ENCODE data around the gene UROC1.

The UROC1 gene

DNA sequence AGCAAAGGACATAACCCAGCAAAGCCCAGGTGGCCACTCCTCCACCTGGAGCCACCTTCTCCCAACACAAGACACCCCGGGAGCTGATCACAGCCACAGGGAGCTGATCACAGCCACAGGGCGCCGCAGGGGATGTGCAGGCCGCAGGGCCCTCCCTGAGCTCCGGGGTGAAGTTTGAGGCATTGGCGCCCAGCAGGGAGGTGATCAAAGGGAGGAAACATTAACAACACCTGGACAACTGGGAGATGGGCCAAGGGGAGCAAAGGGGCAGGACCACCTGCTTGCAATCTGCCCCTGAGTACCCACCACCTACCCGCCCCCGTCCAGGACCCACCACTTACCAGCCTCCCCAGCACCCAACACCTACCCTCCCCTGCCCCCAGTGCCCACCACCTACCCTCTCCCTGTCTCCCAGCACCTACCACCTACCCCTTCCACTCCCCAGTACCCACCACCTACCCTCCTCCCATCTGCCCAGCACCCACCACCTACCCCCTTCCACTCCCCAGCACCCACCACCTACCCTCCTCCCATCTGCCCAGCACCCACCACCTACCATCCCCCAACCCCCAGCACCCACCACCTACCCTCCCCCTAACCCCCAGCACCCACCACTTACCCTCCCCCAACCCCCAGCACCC is 2.4 kb downstream of the UROC1 start:
- DNase-seq, result no peak

DNA sequence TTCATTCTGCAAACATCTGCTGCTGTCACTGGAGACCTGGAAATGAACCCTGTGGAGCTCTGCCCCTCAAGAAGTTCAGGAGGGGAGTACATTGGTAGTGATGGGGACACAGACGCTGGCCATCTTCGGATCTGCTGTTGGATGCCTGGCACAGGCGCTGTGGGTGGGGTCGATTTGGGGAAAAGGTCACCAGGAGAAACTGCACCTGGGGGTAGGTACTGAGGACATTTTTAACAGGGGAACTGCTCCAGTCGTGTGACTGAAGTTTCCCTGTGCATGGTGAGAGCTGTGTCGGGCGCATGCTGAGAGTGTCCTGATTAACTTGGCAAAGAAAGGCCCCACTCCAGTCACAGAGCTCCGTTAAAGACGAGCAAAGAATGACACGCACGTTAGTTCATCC is 3.4 kb downstream of the UROC1 start:
- DNase-seq, result no peak

DNA sequence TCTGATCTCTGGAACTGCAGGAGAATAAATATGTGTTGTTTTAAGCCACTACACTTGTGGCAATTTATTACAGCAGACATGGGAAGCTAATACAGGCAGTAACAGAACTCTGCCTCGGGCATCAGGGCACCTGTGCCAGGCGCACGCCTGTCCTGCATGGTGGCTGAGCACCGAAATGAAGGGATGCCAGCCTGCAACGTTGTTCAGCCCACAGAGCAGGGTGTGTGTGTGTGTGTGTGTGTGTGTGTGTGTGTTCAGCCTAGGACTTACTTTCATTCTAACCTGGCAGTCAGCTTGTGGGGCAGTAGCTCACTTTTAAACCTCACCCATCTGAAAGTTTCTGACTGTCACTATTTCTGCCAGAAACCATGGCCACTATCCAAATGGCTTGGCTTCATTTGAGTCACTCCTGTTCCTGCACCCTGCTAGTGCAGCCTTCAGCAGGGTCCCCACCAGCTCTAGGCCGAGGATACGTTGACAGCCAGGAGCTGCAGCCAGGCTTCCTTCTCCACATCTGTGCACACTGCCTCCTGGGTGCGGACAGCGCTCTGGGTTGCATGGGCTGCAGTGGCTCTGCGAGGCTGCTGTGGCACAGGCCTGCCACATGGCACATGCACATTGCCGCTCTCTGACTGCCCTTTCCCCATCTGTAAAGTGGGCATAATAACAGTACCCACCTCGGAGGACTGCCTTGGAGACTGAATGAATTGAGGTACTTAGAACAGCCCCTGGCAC is 4.5 kb downstream of the UROC1 start:
- no peak for DNase-seq

DNA sequence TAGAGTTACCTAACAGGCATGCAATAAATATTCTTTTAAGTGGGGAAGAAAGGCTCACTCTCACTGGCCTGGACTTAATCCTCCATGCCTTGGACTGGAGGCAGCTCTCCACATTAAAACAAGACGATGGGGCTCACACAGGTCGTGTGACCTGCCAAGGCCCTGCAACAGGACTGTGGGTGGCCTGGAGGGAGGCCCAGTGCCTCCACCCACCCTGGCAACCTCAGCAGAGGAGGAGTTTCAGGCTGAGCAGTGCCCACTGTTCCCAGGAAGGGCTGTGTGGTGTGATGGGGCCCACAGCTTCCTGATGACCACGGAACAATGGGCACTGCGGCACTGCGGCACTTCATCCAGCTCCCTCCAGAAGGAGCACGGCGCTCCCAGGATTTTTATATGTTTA is 5.5 kb downstream of the UROC1 start:
- DNase-seq, result no peak

DNA sequence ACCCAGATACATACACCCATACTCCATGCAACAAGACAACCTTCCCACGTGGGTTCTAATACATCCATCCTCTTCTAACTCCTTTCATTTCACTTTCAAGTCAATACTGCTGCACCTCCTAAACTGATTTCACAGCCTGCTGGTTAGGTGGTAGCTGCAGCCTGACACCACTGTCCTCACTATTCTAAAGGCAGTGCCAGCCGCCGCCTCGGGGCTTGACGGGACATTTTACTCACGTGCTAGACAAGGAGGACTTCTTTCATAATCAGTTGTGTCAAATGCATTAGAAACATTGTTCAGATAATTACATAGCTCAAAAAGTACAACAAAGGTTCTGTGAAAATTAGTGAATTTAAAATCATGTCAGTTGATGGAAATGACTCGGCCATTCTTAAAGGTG is 6.3 kb downstream of the UROC1 start:
- DNase-seq, result no peak

DNA sequence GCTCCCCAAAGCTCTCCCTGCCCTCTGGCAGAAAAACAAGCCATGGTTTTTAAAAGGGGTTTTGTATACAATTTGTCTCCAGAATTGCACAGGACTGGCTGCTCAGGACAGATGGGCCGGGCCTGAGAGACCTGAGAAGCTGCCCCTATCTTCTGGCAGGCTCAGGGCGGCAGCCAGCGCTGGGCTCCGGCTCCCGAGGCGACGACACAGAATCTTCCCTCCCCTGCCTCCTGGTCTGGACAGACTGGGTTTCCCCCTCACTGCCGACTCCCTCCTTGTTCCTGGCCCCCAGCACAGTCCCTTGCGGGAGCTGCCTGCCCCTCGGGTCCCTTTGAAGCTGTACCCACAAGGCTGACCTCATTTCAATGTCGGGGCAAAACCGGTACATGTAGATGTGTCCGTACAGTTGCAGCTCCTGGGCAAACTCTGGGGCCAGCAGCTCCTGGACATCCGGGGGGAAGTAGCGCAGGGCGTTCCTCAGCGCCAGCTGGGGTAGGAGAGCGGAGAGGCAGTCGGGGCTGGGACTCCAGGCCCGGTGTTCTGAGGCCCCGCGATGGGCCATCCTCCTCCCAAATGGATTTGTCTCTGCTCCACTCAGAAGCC is 7.2 kb downstream of the UROC1 start:
- DNase-seq, result no peak

DNA sequence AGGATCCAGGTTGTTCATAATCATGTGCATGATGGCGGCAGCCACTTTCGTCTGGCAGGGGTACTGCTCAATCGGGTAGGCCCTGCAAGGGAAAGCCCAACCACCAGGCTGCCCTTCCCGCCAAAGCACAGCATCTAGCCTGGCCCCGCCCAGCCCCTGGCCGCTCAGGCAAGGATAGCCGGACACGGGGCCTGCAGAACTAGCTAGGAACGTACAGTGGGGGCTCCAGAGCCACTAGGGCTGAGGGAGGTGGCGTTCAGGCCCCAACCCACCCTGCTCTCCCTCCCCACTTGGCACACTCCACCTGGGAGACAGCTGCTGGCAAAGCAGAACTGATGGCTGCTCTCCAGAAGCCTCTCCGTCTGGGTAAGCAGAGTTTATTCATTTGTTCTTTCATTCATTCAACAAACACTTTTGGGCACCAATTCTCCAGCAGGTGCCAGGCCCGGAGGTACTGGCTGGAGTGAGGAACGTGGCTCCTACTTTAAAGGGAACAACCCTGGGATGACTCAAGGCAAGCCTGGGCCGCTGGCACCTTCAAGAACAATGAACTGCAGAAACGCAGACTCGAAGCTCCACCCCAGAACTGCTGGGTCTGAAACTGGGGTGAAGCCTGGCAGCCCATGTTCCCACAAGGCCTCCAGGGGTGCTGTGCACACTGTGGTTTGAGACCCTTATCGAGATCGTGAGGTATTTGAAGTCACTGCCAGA is 7.8 kb downstream of the UROC1 start:
- DNase-seq, result peak; percentile 71

DNA sequence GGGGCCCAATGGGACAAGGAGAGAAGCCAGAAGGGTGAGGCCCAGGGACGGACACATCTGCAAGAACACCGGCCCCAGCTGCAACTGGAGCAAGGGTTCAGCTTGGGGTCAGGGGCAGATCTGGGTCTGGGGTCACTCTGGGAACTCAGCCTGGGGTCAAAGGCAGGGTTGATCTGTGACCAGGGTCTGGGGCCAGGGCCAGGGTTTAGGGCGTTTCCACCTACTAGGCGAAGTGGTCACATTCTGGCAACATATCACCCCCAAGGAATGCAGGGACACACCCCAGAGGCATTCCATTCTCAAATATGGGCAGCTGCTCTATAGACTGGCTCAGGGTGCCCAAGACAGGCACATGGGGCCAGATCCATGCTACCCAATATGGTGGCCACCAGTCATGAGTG is 9.0 kb downstream of the UROC1 start:
- DNase-seq, result no peak

DNA sequence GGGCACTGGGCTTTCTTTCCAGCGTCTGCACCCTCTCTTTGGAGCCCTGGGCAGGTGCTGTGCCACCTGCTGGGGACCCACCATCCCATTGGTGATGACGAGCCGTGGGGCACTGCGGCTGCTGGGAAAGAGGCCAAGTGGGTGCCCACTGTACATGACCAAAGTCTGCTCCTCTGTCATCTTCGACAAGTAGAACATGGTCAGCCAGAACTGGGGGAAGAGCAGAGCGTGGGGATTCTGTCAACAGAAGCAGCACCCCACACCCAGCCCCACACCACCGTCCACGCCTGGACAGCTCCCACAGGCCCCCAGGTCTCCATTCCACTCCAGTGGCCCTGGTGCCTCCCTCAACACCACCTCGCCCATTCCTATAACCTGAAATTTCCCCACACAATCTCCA is 9.7 kb downstream of the UROC1 start:
- DNase-seq, result no peak

DNA sequence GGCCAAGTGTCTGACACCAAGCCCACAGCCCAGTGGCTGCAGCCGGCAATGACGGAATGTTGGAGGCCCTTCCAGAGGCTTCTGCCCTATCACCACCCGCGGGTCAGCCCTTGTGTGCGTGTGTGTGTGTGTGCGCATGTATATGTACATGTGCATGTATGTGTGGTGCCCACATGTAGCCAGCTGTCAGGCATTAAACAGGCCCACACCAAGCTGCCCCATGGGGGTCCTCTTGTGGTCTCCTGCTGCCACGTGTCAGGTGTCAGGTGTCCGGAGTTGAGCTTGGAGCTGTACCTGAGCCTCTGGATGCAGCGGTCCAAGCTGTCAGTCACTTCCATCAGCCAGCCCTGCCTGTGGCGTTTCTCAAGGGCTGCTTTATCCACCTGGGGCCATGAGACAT is 13.9 kb downstream of the UROC1 start:
- DNase-seq, result no peak

DNA sequence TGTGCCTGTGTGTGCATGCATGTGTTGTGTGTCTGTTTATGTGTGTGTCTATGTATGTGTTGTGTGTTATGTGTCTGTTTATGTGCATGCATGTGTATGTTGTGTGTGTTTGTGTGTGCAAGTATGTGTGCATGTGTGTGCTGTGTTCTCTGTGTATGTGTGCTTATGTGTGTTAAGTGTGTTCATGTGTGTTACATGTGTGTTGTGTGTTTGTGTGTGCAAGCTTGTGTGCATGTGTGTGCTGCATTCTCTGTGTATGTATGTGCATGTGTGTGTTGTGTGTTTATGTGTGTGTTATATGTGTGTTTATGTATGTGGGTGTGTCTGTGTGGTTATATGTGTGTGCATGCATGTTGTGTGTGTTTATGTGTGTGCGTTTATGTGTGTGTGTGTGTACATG is 14.9 kb downstream of the UROC1 start:
- DNase-seq, result no peak

DNA sequence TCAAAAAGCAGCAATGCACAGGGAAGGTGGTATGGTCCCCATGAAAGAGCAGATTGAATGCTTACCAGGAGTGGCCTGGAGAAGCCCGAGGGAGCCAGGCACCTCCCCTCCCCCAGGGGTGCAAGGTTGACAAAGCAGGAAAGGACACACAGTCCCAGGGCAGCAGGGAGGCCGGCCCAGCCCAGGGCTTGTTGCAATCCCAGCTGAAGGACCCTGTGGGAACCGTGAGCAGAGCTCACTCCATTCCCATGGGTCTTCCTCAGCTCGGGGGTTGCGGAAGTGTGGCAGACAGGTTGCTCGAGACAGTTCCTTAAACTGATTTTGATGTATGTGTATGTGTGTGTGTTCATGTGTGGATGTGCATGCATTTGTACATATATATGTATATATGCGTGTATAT is 15.8 kb downstream of the UROC1 start:
- DNase-seq, result no peak

DNA sequence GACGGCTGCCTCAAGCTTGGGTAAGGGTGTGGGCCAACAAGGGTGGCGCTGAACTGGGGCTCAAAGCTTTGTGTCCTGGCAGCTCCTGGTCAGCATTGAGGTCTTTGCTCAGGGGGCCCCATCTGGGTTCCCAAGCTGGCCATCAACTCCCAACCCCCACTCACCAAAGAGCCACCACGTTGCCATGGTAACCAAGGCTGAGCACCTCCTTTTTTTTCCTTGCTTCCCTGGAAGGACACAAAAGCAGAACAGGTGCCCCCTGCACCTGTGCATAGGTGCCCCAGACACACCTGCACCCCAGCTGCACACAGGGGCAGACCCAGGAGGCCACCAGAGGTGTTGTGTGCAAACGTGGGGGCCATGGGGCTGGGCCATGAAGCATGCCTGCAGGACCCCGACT is 16.5 kb downstream of the UROC1 start:
- no peak for DNase-seq

DNA sequence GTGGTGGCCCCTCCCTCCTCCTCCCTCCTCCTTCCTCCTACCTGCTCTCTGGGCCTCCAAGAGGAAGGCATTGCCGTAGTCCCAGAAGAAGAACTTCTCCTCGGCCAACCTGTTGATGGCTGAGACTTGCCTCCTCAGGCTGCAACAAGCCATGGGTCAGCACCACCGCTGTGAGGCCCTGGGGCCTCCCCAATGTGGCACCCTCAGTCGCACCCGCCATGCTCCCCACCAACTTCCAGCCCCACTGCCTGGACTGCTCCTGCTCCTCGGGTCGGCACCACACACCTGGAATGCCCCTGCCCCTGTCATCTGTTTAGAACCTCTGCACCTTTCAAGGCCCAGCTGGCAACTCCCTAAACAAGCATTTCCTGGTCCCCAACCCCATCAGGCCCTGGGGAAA is 17.6 kb downstream of the UROC1 start:
- DNase-seq, result no peak

DNA sequence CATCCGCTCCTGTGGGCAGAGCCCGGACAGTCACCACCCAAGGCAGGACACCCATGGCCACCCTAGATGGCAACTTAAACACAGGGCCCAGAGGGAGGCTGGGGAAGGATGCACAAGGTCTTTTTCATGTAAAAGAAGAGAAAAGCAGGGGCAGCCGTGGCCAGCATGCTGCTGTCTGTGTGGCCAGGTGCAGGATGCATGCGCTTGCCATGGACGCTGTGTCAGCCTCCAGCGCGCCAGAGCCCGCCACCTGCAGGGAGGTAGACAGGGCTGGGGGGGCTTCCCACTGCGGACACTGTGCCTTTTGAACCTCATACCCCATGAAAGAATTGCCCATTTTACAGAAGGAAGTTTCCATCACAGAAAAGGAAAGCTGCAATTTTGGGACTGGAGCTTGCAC is 18.2 kb downstream of the UROC1 start:
- no peak for DNase-seq

DNA sequence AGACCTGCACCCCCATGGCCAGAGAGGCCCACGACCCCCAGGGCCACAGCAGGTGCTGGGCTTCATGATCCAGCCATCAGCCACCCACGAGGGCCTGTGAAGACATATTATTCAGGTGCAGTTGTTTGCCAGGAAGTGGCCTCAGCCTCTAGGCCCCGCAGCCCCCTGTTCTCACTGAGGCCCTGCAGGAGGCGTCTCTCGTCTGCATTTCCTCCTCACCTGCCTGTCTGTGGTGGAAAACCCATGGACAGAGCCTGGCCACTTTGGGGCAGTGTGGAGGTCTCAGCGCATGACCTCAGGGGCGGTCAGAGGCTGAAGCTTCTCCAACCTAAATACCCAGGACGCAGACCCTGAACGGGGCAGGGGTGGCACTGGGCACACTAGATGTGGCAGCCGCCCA is 18.6 kb downstream of the UROC1 start:
- DNase-seq, result no peak

DNA sequence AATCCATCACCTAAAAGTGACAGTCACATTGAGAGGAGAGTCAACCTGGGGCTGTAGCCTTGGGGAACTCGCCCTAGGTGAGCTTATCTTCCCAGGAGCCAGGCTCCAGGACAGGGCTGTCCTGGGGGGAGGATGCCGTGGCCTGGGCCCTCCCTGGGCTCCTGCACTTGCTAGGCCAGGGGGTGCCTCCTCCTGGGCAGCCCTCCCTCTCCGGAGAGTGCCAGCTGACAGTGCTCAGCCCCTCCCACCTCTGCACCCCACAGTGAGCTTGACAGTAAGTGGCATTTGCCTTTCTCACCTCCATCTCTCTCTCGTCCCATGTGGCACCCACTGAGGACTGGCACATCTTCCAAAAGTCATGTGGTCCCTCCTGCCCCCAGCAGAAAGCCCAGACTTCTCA is 19.1 kb downstream of the UROC1 start:
- DNase-seq, result no peak

DNA sequence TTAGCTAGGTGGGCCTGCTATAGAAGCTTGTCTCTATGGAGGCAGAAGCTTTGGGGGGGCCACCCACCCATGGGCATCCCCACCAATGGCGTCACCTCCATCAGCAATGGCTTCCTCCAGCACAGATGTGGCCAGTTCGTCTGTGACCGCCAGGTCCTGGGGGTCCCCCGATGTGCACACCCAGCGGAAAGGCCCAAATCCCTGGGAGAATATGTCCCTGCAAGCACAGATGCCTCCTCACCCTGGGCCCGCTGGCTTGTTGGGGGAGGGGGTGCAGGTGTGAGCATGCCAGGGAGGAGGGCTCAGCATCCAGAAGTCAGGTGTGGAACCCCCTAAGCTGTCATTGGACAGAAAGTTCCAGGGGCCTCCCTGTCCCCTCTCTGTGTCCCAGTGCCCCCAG is 19.6 kb downstream of the UROC1 start:
- no peak for DNase-seq

DNA sequence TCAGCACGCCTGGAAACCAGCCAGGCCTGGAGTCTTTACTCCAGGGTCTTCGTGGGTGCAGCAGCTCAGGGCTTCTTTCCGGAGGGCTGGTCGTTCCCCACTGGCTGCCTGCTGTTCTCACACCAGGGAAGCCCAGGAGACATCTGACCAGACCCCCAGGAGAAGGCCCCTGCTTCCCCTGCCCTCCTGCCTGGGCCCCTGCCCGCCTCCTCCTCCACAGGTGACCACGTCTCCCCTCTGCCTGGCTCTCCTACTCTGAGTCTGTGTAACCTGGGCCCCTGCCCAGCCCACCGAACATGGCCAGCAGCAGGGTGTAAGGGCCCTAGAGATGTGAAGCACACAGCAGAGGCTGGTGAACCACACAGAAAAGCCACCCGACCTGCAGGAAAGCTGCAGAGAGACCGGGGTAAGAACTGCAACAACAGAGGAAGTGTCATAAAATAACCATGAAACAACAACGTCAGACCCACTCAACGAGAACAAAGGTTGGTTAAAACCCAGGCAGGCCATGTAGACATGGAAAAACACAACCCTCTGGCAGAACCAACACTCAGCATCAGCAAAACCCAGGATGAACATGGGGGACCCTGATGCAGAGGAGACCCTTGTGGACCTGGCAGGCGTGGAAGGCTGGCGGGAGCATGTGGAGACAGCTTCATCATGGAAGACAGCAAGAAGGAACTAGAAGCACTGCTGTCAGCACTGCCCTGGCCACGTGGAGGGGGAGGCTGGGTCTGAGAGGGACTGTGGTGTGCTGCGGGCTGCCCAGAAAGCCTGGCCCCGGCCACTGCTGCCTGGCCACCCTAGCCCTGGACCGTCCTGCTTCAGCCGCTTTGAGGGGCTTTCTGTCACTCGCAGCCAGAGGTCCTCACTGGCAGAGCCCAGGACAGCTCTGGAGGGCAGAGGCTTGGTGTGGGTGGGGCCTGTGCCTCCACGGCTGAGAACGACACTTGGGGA is 20.4 kb downstream of the UROC1 start:
- DNase-seq, result no peak

DNA sequence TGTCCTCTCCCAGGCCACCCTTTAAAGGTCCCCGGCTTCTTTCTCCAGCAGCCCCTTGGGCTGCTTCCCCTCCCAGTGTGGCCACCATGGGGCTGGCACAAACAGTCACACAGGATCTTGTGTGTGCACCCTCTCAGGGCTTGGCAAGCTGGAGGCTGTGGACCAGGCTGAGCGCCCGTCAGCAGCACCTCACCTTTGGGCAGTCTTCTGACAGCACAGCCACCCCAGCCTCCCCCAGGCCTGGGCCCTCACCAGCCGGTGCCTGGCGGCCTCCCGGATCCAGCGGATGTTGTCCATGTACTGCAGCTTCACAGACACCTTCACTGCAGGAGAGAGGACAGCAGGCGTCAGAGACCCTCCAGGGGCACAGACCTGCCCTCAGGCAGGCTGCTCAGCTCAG is 21.8 kb downstream of the UROC1 start:
- no peak for DNase-seq

DNA sequence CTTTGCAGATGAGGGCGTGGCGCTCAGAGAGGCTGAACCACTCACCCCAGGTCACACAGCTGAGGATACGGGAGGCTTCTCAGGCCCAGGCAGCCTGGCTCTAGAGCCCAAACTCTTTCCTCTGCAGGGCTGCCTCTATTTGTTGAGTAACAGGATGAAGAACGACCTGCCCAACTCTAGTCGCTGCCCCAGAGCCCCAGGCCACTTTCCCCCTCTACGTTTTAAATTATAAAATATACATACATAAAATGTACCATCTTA is 22.7 kb downstream of the UROC1 start:
- DNase-seq, result no peak

DNA sequence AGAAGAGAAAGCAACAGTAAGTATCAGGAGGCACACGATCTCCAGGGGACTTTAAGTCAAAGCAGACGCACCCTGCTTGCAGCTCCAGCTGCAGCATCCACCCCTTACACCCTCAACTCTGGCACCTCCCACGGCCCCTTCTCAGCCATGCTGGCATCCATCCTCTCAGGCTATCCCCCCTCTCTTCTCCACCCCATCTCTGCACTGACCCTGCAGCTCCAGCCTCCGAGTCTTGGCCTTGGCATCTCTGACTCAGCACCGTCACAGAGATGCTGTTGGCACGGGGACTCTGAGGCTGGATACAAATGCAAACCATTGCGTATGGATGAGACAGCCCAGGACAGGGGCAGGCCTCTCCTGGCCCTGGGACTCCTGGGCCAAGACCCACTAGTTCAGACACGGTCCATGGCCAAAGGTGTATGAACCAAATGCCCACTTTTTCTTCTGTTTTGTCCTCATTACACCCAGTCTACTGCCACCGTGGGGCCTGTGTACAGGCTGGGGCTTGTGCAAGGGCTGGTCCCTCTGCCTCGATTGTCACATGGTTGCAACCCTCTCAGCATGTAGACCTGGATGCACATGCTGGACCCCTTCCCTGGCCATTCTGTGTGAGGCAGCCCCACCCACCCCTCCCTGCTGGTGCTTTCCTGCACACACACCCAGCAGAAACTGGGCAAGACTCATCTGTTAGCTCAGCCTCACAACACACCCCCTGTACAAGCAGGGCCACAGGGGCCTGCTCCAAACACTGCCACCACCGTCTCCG is 23.2 kb downstream of the UROC1 start:
- no peak for DNase-seq

Data from NCI-H446 treated with DMSO at 0.1 percent for 48 hours (cell line).